Measurements from ENCODE around the gene GRB2.

GRB2 gene

GRCh38 chr17:75277664-75278071, 127.8 kb downstream of the GRB2 start:
- in situ Hi-C loops (cut with HindIII; ENCODE audit: low sequenced_read_pairs) = no loop called here
- no peak for TF ChIP-seq CTCF (IDR thresholded peaks at IDR 0.05; ENCODE audit: low read depth, low read length)
- DNase-seq (ENCODE audit: low read depth, low spot score) = peak; percentile 47
- H3K4me3 ChIP-seq (ENCODE audit: low read depth, low read length) = no peak overlapping the region

GRCh38 chr17:75273977-75274708, 131.3 kb downstream of the GRB2 start:
- DNase-seq (ENCODE audit: low read depth, low spot score) = peak; percentile 56
- H3K4me3 ChIP-seq (ENCODE audit: low read depth, low read length) = no peak overlapping the region
- in situ Hi-C loops (cut with HindIII; ENCODE audit: low sequenced_read_pairs) = no loop called here
- TF ChIP-seq CTCF (IDR thresholded peaks at IDR 0.05; ENCODE audit: low read depth, low read length) = no peak

- in situ Hi-C loops (cut with HindIII; ENCODE audit: low sequenced_read_pairs) = no loop called here
- no peak for TF ChIP-seq CTCF (IDR thresholded peaks at IDR 0.05; ENCODE audit: low read depth, low read length)
- H3K4me3 ChIP-seq (ENCODE audit: low read depth, low read length) = no peak overlapping the region
- no peak for DNase-seq (ENCODE audit: low read depth, low spot score)
Measured at GRCh38 chr17:75272848-75273184, 132.7 kb downstream of the GRB2 start.

GRCh38 chr17:75271955-75272847, 133.3 kb downstream of the GRB2 start:
- TF ChIP-seq CTCF (IDR thresholded peaks at IDR 0.05; ENCODE audit: low read depth, low read length) = no peak
- DNase-seq (ENCODE audit: low read depth, low spot score) = peak; percentile 29
- H3K4me3 ChIP-seq (ENCODE audit: low read depth, low read length) = peak overlapping the region; percentile 57
- in situ Hi-C loops (cut with HindIII; ENCODE audit: low sequenced_read_pairs) = no loop called here

GRCh38 chr17:75271233-75271954, 134.1 kb downstream of the GRB2 start:
- H3K4me3 ChIP-seq (ENCODE audit: low read depth, low read length) = peak overlapping the region; percentile 57
- in situ Hi-C loops (cut with HindIII; ENCODE audit: low sequenced_read_pairs) = no loop called here
- TF ChIP-seq CTCF (IDR thresholded peaks at IDR 0.05; ENCODE audit: low read depth, low read length) = peak; percentile 43
- DNase-seq (ENCODE audit: low read depth, low spot score) = peak; percentile 49

- no peak for TF ChIP-seq CTCF (IDR thresholded peaks at IDR 0.05; ENCODE audit: low read depth, low read length)
- no peak for DNase-seq (ENCODE audit: low read depth, low spot score)
- H3K4me3 ChIP-seq (ENCODE audit: low read depth, low read length) = peak within 1 kb of the TSS; percentile 72
- in situ Hi-C loops (cut with HindIII; ENCODE audit: low sequenced_read_pairs) = no loop called here
Measured at GRCh38 chr17:75270966-75271232, 134.6 kb downstream of the GRB2 start, which contains the start of gene MIF4GD. Gene MIF4GD, minus strand, starts transcription at chr17:75271231. Its CDS starts 1,036 bp downstream, at chr17:75270195.

Measured in astrocyte of the spinal cord (primary cell).